H1 (cell line): ENCODE measurements around the gene FAM53B. TPM values are rescaled to one million over a fixed set of nuclear protein-coding genes. Genes with fewer than 3 reads are reported as not detected.

Experiments used
- CTCF ChIA-PET: fragments of 300-600 bp; sonication (Branson Sonifier 250); formaldehyde crosslinking; loops from one replicate; lab custom pipeline; 2021; ENCODE audit not compliant: partially characterized antibody; lab: Charles Lee
- POLR2A ChIA-PET: fragments of 300-600 bp; sonication (Branson Sonifier 250); formaldehyde crosslinking; loops from one replicate; lab custom pipeline; 2021; ENCODE audit warnings: inconsistent platforms; ENCODE audit not compliant: partially characterized antibody; lab: Charles Lee
- DNase-seq, 2 experiments: peaks; one replicate each; pipeline versions ENCODE4 v3.0.0 to v3.0.0-alpha.2; 2010 to 2022; ENCODE audit warnings: low spot score in 2 of 2, low read depth in 1 of 2, mixed read lengths in 1 of 2
- FAIRE-seq: peaks from 2 replicates; lab custom pipeline; 2011; peaks lifted over from hg19 to GRCh38; lab: Jason Lieb, UNC
- H2AFZ ChIP-seq: 2 replicates; pipeline ENCODE4 v1.8.1; 2012; ENCODE audit warnings: low read length, inconsistent platforms
- H2AK5ac ChIP-seq: 2 replicates; pipeline ENCODE4 v1.6.1; 2013; ENCODE audit warnings: low read depth, low read length
- H2BK120ac ChIP-seq: replicated peaks from 2 replicates; pipeline ENCODE3; 2013; ENCODE audit warnings: low read depth, low read length, inconsistent platforms
- H2BK12ac ChIP-seq: 2 replicates; pipeline ENCODE4 v1.6.1; 2013; ENCODE audit warnings: low read depth, low read length
- H2BK15ac ChIP-seq: 2 replicates; pipeline ENCODE4 v1.6.1; 2013; ENCODE audit warnings: low read length
- H2BK20ac ChIP-seq: 2 replicates; pipeline ENCODE4 v1.6.1; 2013; ENCODE audit warnings: low read length
- H2BK5ac ChIP-seq: 2 replicates; pipeline ENCODE4 v1.6.1; 2013; ENCODE audit warnings: low read depth, low read length
- H3K14ac ChIP-seq: 2 replicates; pipeline ENCODE4 v1.6.1; 2013; ENCODE audit warnings: inconsistent platforms; ENCODE audit not compliant: insufficient read length
- H3K18ac ChIP-seq: 2 replicates; pipeline ENCODE4 v1.6.1; 2013; ENCODE audit warnings: low read length; ENCODE audit errors: extremely low read depth
- H3K23ac ChIP-seq: 2 replicates; pipeline ENCODE4 v1.6.1; 2013; ENCODE audit warnings: inconsistent platforms; ENCODE audit not compliant: insufficient read length
- H3K23me2 ChIP-seq: 2 replicates; pipeline ENCODE4 v1.6.1; 2013; ENCODE audit warnings: low read depth, low read length
- H3K27ac ChIP-seq: 2 replicates; pipeline ENCODE4 v1.6.1; 2011; ENCODE audit warnings: low read depth, low read length, inconsistent platforms
- H3K27me3 ChIP-seq, 4 experiments: replicated peaks in 1 of 4; 1 replicate in 1 of 4; 2 replicates in 3 of 4; pipeline versions ENCODE4 v1.6.1 to v1.8.1; 2011 to 2013; ENCODE audit warnings: low read length in 3 of 4, mild to moderate bottlenecking in 3 of 4, inconsistent platforms in 2 of 4, mixed read lengths in 2 of 4, moderate library complexity in 1 of 4; ENCODE audit not compliant: control insufficient read depth in 3 of 4, insufficient read depth in 3 of 4; ENCODE audit errors: extremely low read depth in 1 of 4
- H3K36me3 ChIP-seq, 4 experiments: 2 replicates each; pipeline versions ENCODE4 v1.6.1 to v1.8.1; 2011 to 2013; ENCODE audit warnings: mild to moderate bottlenecking in 4 of 4, low read length in 3 of 4, moderate library complexity in 2 of 4, control low read depth in 1 of 4, inconsistent platforms in 1 of 4; ENCODE audit not compliant: insufficient read depth in 4 of 4, control insufficient read depth in 2 of 4
- H3K4ac ChIP-seq: replicated peaks from 2 replicates; pipeline ENCODE3; 2013; ENCODE audit warnings: low read length, low read depth, mixed read lengths, inconsistent platforms; ENCODE audit not compliant: insufficient read length
- H3K4me1 ChIP-seq, 4 experiments: replicated peaks in 1 of 4; 1 replicate in 1 of 4; 2 replicates in 3 of 4; pipeline versions ENCODE4 v1.6.1 to v1.8.1; 2011 to 2013; ENCODE audit warnings: low read length in 3 of 4, inconsistent platforms in 2 of 4, mixed read lengths in 1 of 4; ENCODE audit not compliant: insufficient read depth in 4 of 4, control insufficient read depth in 3 of 4
- H3K4me2 ChIP-seq, 2 experiments: 2 replicates each; pipeline versions ENCODE4 v1.6.1 to v1.8.1; 2011 to 2013; ENCODE audit warnings: low read depth in 2 of 2, low read length in 2 of 2, control low read depth in 1 of 2, inconsistent platforms in 1 of 2, mild to moderate bottlenecking in 1 of 2; ENCODE audit not compliant: insufficient read depth in 1 of 2
- H3K4me3 ChIP-seq, 4 experiments: fragments of 200-600, 300-600 bp in 1 of 4; sonication (generic), shearing (Covaris generic), sonication (Bioruptor Twin) in 1 of 4; 2 replicates each; pipeline versions ENCODE4 v1.5.1 to v1.8.1; 2011 to 2016; ENCODE audit warnings: low read length in 4 of 4, low read depth in 3 of 4, control low read depth in 2 of 4, inconsistent platforms in 2 of 4, mild to moderate bottlenecking in 2 of 4, mixed read lengths in 1 of 4, moderate library complexity in 1 of 4; ENCODE audit not compliant: insufficient read depth in 2 of 4; ENCODE audit errors: extremely low read depth in 1 of 4
- H3K56ac ChIP-seq: replicated peaks from 2 replicates; pipeline ENCODE3; 2013; ENCODE audit warnings: low read depth, mild to moderate bottlenecking, mixed read lengths, low read length, inconsistent platforms; ENCODE audit not compliant: insufficient read length
- H3K79me1 ChIP-seq: 2 replicates; pipeline ENCODE4 v1.6.1; 2013; ENCODE audit warnings: low read depth, low read length, control low read depth
- H3K79me2 ChIP-seq, 2 experiments: 2 replicates each; pipeline versions ENCODE4 v1.6.1 to v1.8.1; 2012 to 2013; ENCODE audit warnings: low read length in 2 of 2, mild to moderate bottlenecking in 2 of 2, inconsistent platforms in 1 of 2; ENCODE audit not compliant: insufficient read depth in 2 of 2, control insufficient read depth in 1 of 2
- H3K9ac ChIP-seq, 4 experiments: replicated peaks in 1 of 4; 1 replicate in 1 of 4; 2 replicates in 3 of 4; pipeline versions ENCODE4 v1.6.1 to v1.8.1; 2011 to 2013; ENCODE audit warnings: low read depth in 3 of 4, low read length in 3 of 4, control low read depth in 2 of 4, mild to moderate bottlenecking in 2 of 4, moderate library complexity in 2 of 4, inconsistent platforms in 1 of 4; ENCODE audit errors: extremely low read depth in 1 of 4
- H3K9me3 ChIP-seq, 2 experiments: 2 replicates each; pipeline versions ENCODE4 v1.6.1 to v1.8.1; 2012 to 2013; ENCODE audit warnings: mild to moderate bottlenecking in 2 of 2, moderate library complexity in 2 of 2, control low read depth in 1 of 2, inconsistent platforms in 1 of 2, low read depth in 1 of 2, low read length in 1 of 2, mixed read lengths in 1 of 2; ENCODE audit not compliant: insufficient read depth in 2 of 2
- H4K20me1 ChIP-seq, 2 experiments: replicated peaks in 1 of 2; 2 replicates each; pipeline versions ENCODE3 to v1.8.1; 2011 to 2013; ENCODE audit warnings: inconsistent platforms in 2 of 2, low read length in 2 of 2, mild to moderate bottlenecking in 1 of 2; ENCODE audit not compliant: insufficient read depth in 2 of 2, control insufficient read depth in 1 of 2
- H4K5ac ChIP-seq: 2 replicates; pipeline ENCODE4 v1.6.1; 2013; ENCODE audit warnings: low read length, low read depth, mixed read lengths, inconsistent platforms; ENCODE audit not compliant: insufficient read length
- H4K8ac ChIP-seq: 2 replicates; pipeline ENCODE4 v1.8.0; 2013; ENCODE audit warnings: mild to moderate bottlenecking, moderate library complexity, low read length, inconsistent platforms; ENCODE audit not compliant: insufficient read depth; ENCODE audit errors: extremely low read depth
- H4K91ac ChIP-seq: replicated peaks from 2 replicates; pipeline ENCODE3; 2013; ENCODE audit warnings: low read length, mixed read lengths, inconsistent platforms; ENCODE audit not compliant: insufficient read length
- BACH1 ChIP-seq: IDR thresholded peaks from 2 replicates; pipeline ENCODE4 v1.6.1; 2012; ENCODE audit warnings: low read length, improper control_type of control experiment
- CREB1 ChIP-seq: IDR thresholded peaks from 2 replicates; pipeline ENCODE4 v1.6.1; 2012; ENCODE audit warnings: inconsistent platforms
- CTBP2 ChIP-seq: IDR thresholded peaks from 2 replicates; pipeline ENCODE4 v1.7.0; 2011; ENCODE audit warnings: borderline replicate concordance, mild to moderate bottlenecking, moderate library complexity, mixed read lengths, low read length; ENCODE audit not compliant: insufficient read depth, insufficient read length
- GABPA ChIP-seq: IDR thresholded peaks from 2 replicates; pipeline ENCODE4 v1.6.1; 2011; ENCODE audit warnings: mild to moderate bottlenecking, low read length, moderate library complexity, borderline replicate concordance; ENCODE audit not compliant: insufficient read depth
- GTF2F1 ChIP-seq: IDR thresholded peaks from 2 replicates; pipeline ENCODE4 v1.6.1; 2012; ENCODE audit warnings: low read depth, low read length, improper control_type of control experiment, borderline replicate concordance
- HDAC2 ChIP-seq, 2 experiments: fragments of 300-600 bp in 1 of 2; sonication (generic) in 1 of 2; IDR thresholded peaks; 2 replicates each; pipeline ENCODE4 v1.6.1; 2011 to 2012; ENCODE audit warnings: low read depth in 2 of 2, low read length in 2 of 2, mild to moderate bottlenecking in 2 of 2, moderate library complexity in 2 of 2, borderline replicate concordance in 1 of 2, inconsistent platforms in 1 of 2
- JUND ChIP-seq: IDR thresholded peaks from 2 replicates; pipeline ENCODE4 v1.6.1; 2011; ENCODE audit warnings: mild to moderate bottlenecking, improper control_type of control experiment, low read length
- POLR2A ChIP-seq, 2 experiments: IDR thresholded peaks; 1 replicate in 1 of 2; 2 replicates in 1 of 2; pipeline ENCODE4 v1.6.1; 2011; ENCODE audit warnings: low read depth in 2 of 2, low read length in 2 of 2, mild to moderate bottlenecking in 2 of 2; ENCODE audit errors: control extremely low read depth in 1 of 2
- SIRT6 ChIP-seq: IDR thresholded peaks from one replicate; pipeline ENCODE4 v1.7.1; 2012; ENCODE audit warnings: low read length, inconsistent platforms
- SP1 ChIP-seq: IDR thresholded peaks from 2 replicates; pipeline ENCODE4 v1.6.1; 2011; ENCODE audit warnings: low read depth, low read length
- SP4 ChIP-seq: IDR thresholded peaks from 2 replicates; pipeline ENCODE4 v1.6.1; 2012; ENCODE audit warnings: low read length, inconsistent platforms
- SUZ12 ChIP-seq: fragments of 200-600 bp; sonication (generic); IDR thresholded peaks from 2 replicates; pipeline ENCODE4 v1.6.1; 2012; ENCODE audit warnings: mild to moderate bottlenecking, inconsistent platforms, low read length, moderate library complexity, mixed read lengths
- USF2 ChIP-seq: IDR thresholded peaks from 2 replicates; pipeline ENCODE4 v1.6.1; 2011; ENCODE audit warnings: low read length, improper control_type of control experiment
- WGBS, 2 experiments: shearing (Covaris generic) in 1 of 2; methylation state at CpG; one replicate each; pipeline versions ENCODE4 v1.1.6 to v1.1.7; 2013 to 2015; ENCODE audit warnings: low lambda C conversion rate in 2 of 2, mixed read lengths in 2 of 2, inconsistent platforms in 1 of 2, low coverage in 1 of 2, missing lambda C conversion rate in 1 of 2; ENCODE audit not compliant: insufficient replicate concordance in 2 of 2, insufficient coverage in 1 of 2, insufficient read length in 1 of 2; ENCODE audit errors: extremely low coverage in 1 of 2, missing lambda C conversion rate in 1 of 2; 5-methylcytosine and 5-hydroxymethylcytosine counted together
- polyA plus RNA-seq, 7 experiments: library from polyadenylated mRNA; depleted of rRNA in 3 of 7; stranded (reverse) in 5 of 7; unstranded in 2 of 7; fragments of >200 nt in 5 of 7; fragments of 200-250 nt in 2 of 7; gene quantifications; 1 replicate in 5 of 7; 2 replicates in 1 of 7; 4 replicates in 1 of 7; pipeline versions ENCODE4 v1.2.1 to v1.2.3, GENCODE V29; 2011 to 2013; ENCODE audit warnings: missing spikeins in 2 of 7, mixed read lengths in 2 of 7
- total RNA-seq: library from RNA; stranded (reverse); fragmentation: NEBNext Ultra II Directional; extraction: Animal tissue kit (Norgen Biotek cat#: 25700); gene quantifications from 2 replicates; pipeline ENCODE4 v1.2.1, GENCODE V29; 2021

FAM53B gene
- total and polyA plus RNA-seq, 2 of the 8 experiments (the other 6 are each of a cell fraction or from before 2014, with no cell fraction given): 5.3 to 14.4 TPM

- ChIA-PET POLR2A (no interaction called here), CTCF (interaction anchor here (1.2 to 1.7 kb wide), 4 partner anchors 9 to 168 kb away, joined by 3 to 8 read pairs (median 4); no protein-coding TSS in a partner anchor)
- H3K4ac ChIP-seq: no peak overlapping the region
- peaks cover 2 to 7% of the 10 kb centered on the region in 2 experiments for H4K20me1 ChIP-seq
- no peak overlapping the region for H4K8ac ChIP-seq
- H3K18ac ChIP-seq: no peak overlapping the region
- no peak overlapping the region for H3K14ac ChIP-seq
- H3K9ac ChIP-seq: no peak overlapping the region
- no peak overlapping the region for H4K91ac ChIP-seq
- H2BK12ac ChIP-seq: no peak overlapping the region
- no peaks in the 10 kb centered on the region for H3K23me2 ChIP-seq
- no peak overlapping the region for H3K27ac ChIP-seq
- H3K36me3 ChIP-seq: no peaks in the 10 kb centered on the region
- no peaks in the 10 kb centered on the region for H3K79me1 ChIP-seq
- H3K9me3 ChIP-seq: 0 out of 4 replicates have a peak, but pooled peaks cover 0 to 4% of the 10 kb centered on the region in 2 experiments
- H2BK5ac ChIP-seq: no peak overlapping the region
- H2AK5ac ChIP-seq: no peak overlapping the region
- H2BK20ac ChIP-seq: no peak overlapping the region
- H3K4me1 ChIP-seq: no peaks in the 10 kb centered on the region; a peak in 1 of 7 replicates
- H3K23ac ChIP-seq: no peak overlapping the region
- WGBS, 2 experiments: 91% methylated on average over 23 of the region's 31 CpGs; no CpG with 5 or more reads in 1 of the 2 experiments
- no peak overlapping the region for H4K5ac ChIP-seq
- no peaks in the 10 kb centered on the region for H3K27me3 ChIP-seq
- H3K79me2 ChIP-seq: no peaks in the 10 kb centered on the region
- H3K4me2 ChIP-seq: no peak overlapping the region
- no peak for DNase-seq
- H2AFZ ChIP-seq: no peak overlapping the region
- no peak overlapping the region for H2BK15ac ChIP-seq
- FAIRE-seq: no peak
- H3K56ac ChIP-seq: no peak overlapping the region
- H3K4me3 ChIP-seq: no peak overlapping the region
- H2BK120ac ChIP-seq: no peak overlapping the region
- TF ChIP-seq JUND (no peak), BACH1 (no peak), GTF2F1 (no peak), SP1 (no peak), CREB1 (no peak), GABPA (no peak), CTBP2 (no peak), HDAC2 (IDR thresholded peaks at IDR 0.05; ENCODE audit: borderline replicate concordance in 1 of 2, low read depth in 2 of 2, low read length in 2 of 2) (no peak), SIRT6 (no peak), POLR2A (IDR thresholded peaks at IDR 0.05; ENCODE audit: control extremely low read depth in 1 of 2, low read depth in 2 of 2, low read length in 2 of 2) (no peak), SUZ12 (no peak), USF2 (no peak), SP4 (no peak)
Measured at GRCh38 chr10:124573726-124574455, 170.3 kb downstream of the FAM53B start.
